ENCODE results near the gene TEAD4. TPM values are rescaled to one million over a fixed set of nuclear protein-coding genes. Genes with fewer than 3 reads are reported as not detected.
"Not testable (repeated sequence)": the region's sequence is repeated elsewhere in the genome, so short reads cannot be mapped to it uniquely, and the experiment has no call there.

TEAD4 gene
- polyA plus RNA-seq, 1 experiment: 10.3 TPM

DNA sequence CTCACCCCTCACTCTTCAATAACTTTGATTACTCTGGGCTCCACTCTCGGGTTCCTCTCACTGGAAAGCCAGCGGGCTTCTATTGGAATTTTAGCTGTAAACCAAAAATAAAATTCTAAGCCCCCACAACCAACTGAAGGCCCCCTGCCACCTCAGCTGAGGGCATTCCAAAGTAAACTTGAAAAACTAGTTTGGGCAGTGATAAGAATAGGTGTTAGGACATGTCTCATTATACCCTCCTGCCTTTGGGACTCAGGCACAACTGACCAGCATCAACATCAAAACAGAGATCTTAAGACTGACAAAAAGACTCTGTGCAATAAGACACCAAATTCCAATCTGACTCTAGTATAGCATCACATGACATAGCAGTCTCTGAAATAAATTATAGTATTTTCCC lies 106.1 kb downstream of the TEAD4 start:
- Histone ChIP-seq H3K4me3 (ENCODE audit: low read depth, low read length) (no peak overlapping the region), H3K9me3 (ENCODE audit: control insufficient read depth, insufficient read depth, low read length) (no peaks in the 10 kb centered on the region), H3K27ac (ENCODE audit: low read depth, low read length) (no peak overlapping the region), H3K27me3 (ENCODE audit: control insufficient read depth, insufficient read depth, low read length) (peaks cover 28% of the 10 kb centered on the region)
- TF ChIP-seq, protein P1, sequence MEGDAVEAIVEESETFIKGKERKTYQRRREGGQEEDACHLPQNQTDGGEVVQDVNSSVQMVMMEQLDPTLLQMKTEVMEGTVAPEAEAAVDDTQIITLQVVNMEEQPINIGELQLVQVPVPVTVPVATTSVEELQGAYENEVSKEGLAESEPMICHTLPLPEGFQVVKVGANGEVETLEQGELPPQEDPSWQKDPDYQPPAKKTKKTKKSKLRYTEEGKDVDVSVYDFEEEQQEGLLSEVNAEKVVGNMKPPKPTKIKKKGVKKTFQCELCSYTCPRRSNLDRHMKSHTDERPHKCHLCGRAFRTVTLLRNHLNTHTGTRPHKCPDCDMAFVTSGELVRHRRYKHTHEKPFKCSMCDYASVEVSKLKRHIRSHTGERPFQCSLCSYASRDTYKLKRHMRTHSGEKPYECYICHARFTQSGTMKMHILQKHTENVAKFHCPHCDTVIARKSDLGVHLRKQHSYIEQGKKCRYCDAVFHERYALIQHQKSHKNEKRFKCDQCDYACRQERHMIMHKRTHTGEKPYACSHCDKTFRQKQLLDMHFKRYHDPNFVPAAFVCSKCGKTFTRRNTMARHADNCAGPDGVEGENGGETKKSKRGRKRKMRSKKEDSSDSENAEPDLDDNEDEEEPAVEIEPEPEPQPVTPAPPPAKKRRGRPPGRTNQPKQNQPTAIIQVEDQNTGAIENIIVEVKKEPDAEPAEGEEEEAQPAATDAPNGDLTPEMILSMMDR (IDR thresholded peaks at IDR 0.05; ENCODE audit: low read depth, low read length): no peak
- POLR2A ChIA-PET: interaction anchor here (0.6 kb wide), 1 partner anchor 72 kb away, joined by 4 read pairs; no protein-coding TSS in a partner anchor
- CTCF ChIA-PET: interaction anchor here (12.4 kb wide), 1 partner anchor 9 kb away, joined by 88 read pairs; no protein-coding TSS in a partner anchor
- DNase-seq (ENCODE audit: low read depth, low spot score): no peak

DNA sequence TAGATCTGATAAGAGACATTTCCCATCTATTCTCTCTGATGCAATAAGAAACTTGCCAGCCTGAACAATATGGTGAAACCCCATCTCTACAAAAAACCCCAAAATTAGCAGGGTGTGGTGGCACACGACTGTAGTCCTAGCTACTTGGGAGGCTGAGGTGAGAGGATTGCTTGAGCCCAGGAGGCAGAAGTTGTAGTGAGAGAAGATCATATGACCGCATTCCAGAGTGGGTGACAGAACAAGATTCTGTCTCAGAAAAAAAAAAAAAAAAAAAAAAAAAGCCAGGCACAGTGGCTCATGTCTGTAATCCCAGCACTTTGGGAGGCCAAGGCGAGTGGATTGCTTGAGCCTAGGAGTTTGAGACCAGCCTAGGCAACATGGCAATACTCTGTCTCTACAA lies 106.6 kb downstream of the TEAD4 start:
- DNase-seq (ENCODE audit: low read depth, low spot score); H3K9me3 ChIP-seq (ENCODE audit: control insufficient read depth, insufficient read depth, low read length); H3K4me3 ChIP-seq (ENCODE audit: low read depth, low read length); H3K27ac ChIP-seq (ENCODE audit: low read depth, low read length): not testable (repeated sequence)
- POLR2A ChIA-PET: interaction anchor here (0.6 to 0.7 kb wide), 2 partner anchors 72 to 210 kb away, joined by 4 to 11 read pairs; no protein-coding TSS in a partner anchor
- peaks cover 28% of the 10 kb centered on the region for H3K27me3 ChIP-seq (ENCODE audit: control insufficient read depth, insufficient read depth, low read length)
- CTCF ChIA-PET: interaction anchor here (12.4 kb wide), 1 partner anchor 8 kb away, joined by 88 read pairs; no protein-coding TSS in a partner anchor

DNA sequence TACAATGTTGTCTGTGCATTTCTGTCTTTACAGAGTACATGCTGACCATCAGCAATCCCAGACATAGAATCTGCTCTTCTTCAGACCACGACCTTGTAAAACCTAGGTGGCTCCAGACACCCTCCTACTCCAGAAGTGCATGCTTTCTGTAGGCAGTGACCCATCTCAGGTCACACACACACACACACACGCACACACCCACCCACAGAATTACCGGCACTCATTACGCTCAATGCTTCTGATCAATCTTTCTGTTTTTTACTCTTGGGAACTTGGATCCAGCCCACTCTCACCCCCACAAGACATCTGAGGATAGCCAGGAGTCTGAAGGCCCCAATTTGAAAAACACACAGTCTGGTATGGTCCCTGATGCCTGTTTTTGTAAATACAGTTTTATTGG lies 110.5 kb downstream of the TEAD4 start:
- Histone ChIP-seq H3K27ac (ENCODE audit: low read depth, low read length) (no peak overlapping the region), H3K27me3 (ENCODE audit: control insufficient read depth, insufficient read depth, low read length) (peaks cover 9% of the 10 kb centered on the region), H3K9me3 (ENCODE audit: control insufficient read depth, insufficient read depth, low read length) (no peaks in the 10 kb centered on the region), H3K4me3 (ENCODE audit: low read depth, low read length) (no peak overlapping the region)
- POLR2A ChIA-PET: no interaction called here
- CTCF ChIA-PET: no interaction called here
- no peak for DNase-seq (ENCODE audit: low read depth, low spot score)
- TF ChIP-seq, protein P1 (IDR thresholded peaks at IDR 0.05; ENCODE audit: low read depth, low read length): no peak

DNA sequence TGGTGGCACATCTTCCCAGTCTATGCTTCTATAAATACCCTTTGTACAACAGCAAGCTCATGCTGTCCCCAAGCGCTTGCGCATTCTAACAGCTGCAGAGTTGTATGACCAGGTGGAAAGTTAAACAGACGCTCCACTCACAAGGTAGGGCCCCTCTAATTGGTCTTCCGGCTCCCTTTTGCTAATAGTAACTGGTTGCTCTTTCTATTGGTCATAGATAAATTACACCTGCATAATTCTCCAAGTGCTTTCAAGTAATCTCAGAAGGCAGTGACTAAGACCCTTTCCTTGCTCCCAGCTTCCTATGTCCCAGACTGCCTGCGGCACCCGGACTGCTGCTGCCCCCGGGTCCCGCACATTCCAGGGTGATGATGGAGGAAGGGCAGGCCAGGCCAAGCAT lies 111.9 kb downstream of the TEAD4 start:
- CTCF ChIA-PET: interaction anchor here (0.7 to 1.5 kb wide), 5 partner anchors 30 to 230 kb away, joined by 3 to 7 read pairs (median 4); no protein-coding TSS in a partner anchor
- POLR2A ChIA-PET: interaction anchor here (0.6 kb wide), 1 partner anchor 161 kb away, joined by 3 read pairs; no protein-coding TSS in a partner anchor
- no peak for DNase-seq (ENCODE audit: low read depth, low spot score)
- H3K27me3 ChIP-seq (ENCODE audit: control insufficient read depth, insufficient read depth, low read length): peaks cover 9% of the 10 kb centered on the region
- TF ChIP-seq, protein P1 (IDR thresholded peaks at IDR 0.05; ENCODE audit: low read depth, low read length): no peak
- H3K27ac ChIP-seq (ENCODE audit: low read depth, low read length): no peak overlapping the region
- no peaks in the 10 kb centered on the region for H3K9me3 ChIP-seq (ENCODE audit: control insufficient read depth, insufficient read depth, low read length)
- H3K4me3 ChIP-seq (ENCODE audit: low read depth, low read length): no peak overlapping the region

DNA sequence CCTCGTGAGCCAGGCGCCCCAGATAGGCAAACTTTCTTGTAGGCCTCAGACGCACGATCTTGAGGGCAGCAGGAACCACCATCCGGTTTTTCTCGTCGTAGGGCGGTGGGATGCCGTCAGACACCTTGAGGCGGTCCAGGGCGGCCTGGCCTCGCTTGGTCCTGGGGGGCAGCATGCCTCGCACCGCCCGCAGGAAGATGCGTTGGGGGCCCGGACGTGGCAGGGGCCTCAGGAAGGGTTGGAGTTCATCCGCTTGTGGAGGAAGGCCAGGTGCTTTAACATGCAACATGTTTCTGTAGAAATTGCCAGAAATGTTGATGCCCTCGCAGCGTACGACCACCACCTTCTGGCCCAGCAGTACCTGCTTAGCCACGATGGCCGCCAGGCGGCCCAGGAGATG lies 112.5 kb downstream of the TEAD4 start:
- peaks cover 9% of the 10 kb centered on the region for H3K27me3 ChIP-seq (ENCODE audit: control insufficient read depth, insufficient read depth, low read length)
- H3K4me3 ChIP-seq (ENCODE audit: low read depth, low read length): no peak overlapping the region
- DNase-seq (ENCODE audit: low read depth, low spot score): no peak
- H3K27ac ChIP-seq (ENCODE audit: low read depth, low read length): no peak overlapping the region
- TF ChIP-seq, protein P1 (IDR thresholded peaks at IDR 0.05; ENCODE audit: low read depth, low read length): no peak
- no peaks in the 10 kb centered on the region; the same call in 1 of the 2 replicates for H3K9me3 ChIP-seq (ENCODE audit: control insufficient read depth, insufficient read depth, low read length)
- CTCF ChIA-PET: interaction anchor here (1.5 to 4.8 kb wide), 2 partner anchors 30 to 204 kb away, joined by 4 to 187 read pairs; no protein-coding TSS in a partner anchor
- POLR2A ChIA-PET: no interaction called here

Data from AG04450 (cell line).